ENCODE measurements around the gene A4GALT.
"Not testable (repeated sequence)": the region's sequence is repeated elsewhere in the genome, so short reads cannot be mapped to it uniquely, and the experiment has no call there.

The A4GALT gene

GRCh38 chr22:42720263-42721044, at the start of gene A4GALT:
TSS of gene A4GALT (minus strand) at chr22:42720870. CDS start at chr22:42693951, 26,919 bp downstream.
- no peak within 1 kb of the TSS for H3K27ac Mint-ChIP-seq
- H3K27me3 Mint-ChIP-seq, result peaks cover 71% of the 10 kb centered on the region
- peak; percentile 35 for DNase-seq
- H3K4me1 Mint-ChIP-seq (ENCODE audit: low read depth), result peaks cover 20% of the 10 kb centered on the region
- no peaks in the 10 kb centered on the region for H3K36me3 Mint-ChIP-seq (ENCODE audit: low read depth)
- peak within 1 kb of the TSS; percentile 46 for H3K4me3 Mint-ChIP-seq
- no peaks in the 10 kb centered on the region for H3K9me3 Mint-ChIP-seq

GRCh38 chr22:42770448-42770726, 49.7 kb upstream of the A4GALT start:
- no peak for DNase-seq
- H3K27me3 Mint-ChIP-seq, result peaks cover 14% of the 10 kb centered on the region
- no peak overlapping the region for H3K27ac Mint-ChIP-seq
- H3K36me3 Mint-ChIP-seq (ENCODE audit: low read depth), result no peaks in the 10 kb centered on the region
- H3K4me3 Mint-ChIP-seq, result no peak overlapping the region
- H3K4me1 Mint-ChIP-seq (ENCODE audit: low read depth), result no peaks in the 10 kb centered on the region
- H3K9me3 Mint-ChIP-seq, result no peaks in the 10 kb centered on the region

- Mint-ChIP-seq H3K9me3 (no peaks in the 10 kb centered on the region), H3K27me3 (peaks cover 14% of the 10 kb centered on the region), H3K36me3 (ENCODE audit: low read depth) (no peaks in the 10 kb centered on the region), H3K4me1 (ENCODE audit: low read depth) (no peaks in the 10 kb centered on the region), H3K27ac (no peak overlapping the region), H3K4me3 (no peak overlapping the region)
- no peak for DNase-seq
These were observed 49.1 kb upstream of the A4GALT start for GRCh38 chr22:42769574-42770447.

- no peaks in the 10 kb centered on the region for H3K36me3 Mint-ChIP-seq (ENCODE audit: low read depth)
- no peaks in the 10 kb centered on the region for H3K9me3 Mint-ChIP-seq
- no peak overlapping the region for H3K27ac Mint-ChIP-seq
- no peak for DNase-seq
- no peaks in the 10 kb centered on the region for H3K4me1 Mint-ChIP-seq (ENCODE audit: low read depth)
- no peak overlapping the region for H3K4me3 Mint-ChIP-seq
- H3K27me3 Mint-ChIP-seq, result peaks cover 14% of the 10 kb centered on the region
These were observed 48.5 kb upstream of the A4GALT start for GRCh38 chr22:42769238-42769573.

- no peak for DNase-seq
- Mint-ChIP-seq H3K36me3 (ENCODE audit: low read depth) (no peaks in the 10 kb centered on the region), H3K4me1 (ENCODE audit: low read depth) (no peaks in the 10 kb centered on the region), H3K9me3 (no peaks in the 10 kb centered on the region), H3K27ac (no peak overlapping the region), H3K27me3 (peaks cover 14% of the 10 kb centered on the region), H3K4me3 (no peak overlapping the region)
These were observed 47.8 kb upstream of the A4GALT start for GRCh38 chr22:42768385-42769035.

GRCh38 chr22:42766860-42767259, 46.2 kb upstream of the A4GALT start:
- Mint-ChIP-seq H3K4me3 (no peak overlapping the region), H3K4me1 (ENCODE audit: low read depth) (no peaks in the 10 kb centered on the region), H3K9me3 (no peaks in the 10 kb centered on the region), H3K36me3 (ENCODE audit: low read depth) (no peaks in the 10 kb centered on the region), H3K27me3 (peaks cover 11% of the 10 kb centered on the region), H3K27ac (no peak overlapping the region)
- DNase-seq, result no peak

GRCh38 chr22:42764895-42765363, 44.3 kb upstream of the A4GALT start:
- Mint-ChIP-seq H3K4me1 (ENCODE audit: low read depth) (no peaks in the 10 kb centered on the region), H3K27ac (no peak overlapping the region), H3K9me3 (no peaks in the 10 kb centered on the region), H3K27me3 (peaks cover 11% of the 10 kb centered on the region), H3K4me3 (no peak overlapping the region), H3K36me3 (ENCODE audit: low read depth) (no peaks in the 10 kb centered on the region)
- DNase-seq, result no peak

- no peak for DNase-seq
- Mint-ChIP-seq H3K36me3 (ENCODE audit: low read depth) (no peaks in the 10 kb centered on the region), H3K4me3 (no peak overlapping the region), H3K4me1 (ENCODE audit: low read depth) (no peaks in the 10 kb centered on the region), H3K9me3 (no peaks in the 10 kb centered on the region), H3K27ac (no peak overlapping the region), H3K27me3 (peaks cover 11% of the 10 kb centered on the region)
These were observed 43.4 kb upstream of the A4GALT start for GRCh38 chr22:42763965-42764480.

GRCh38 chr22:42760806-42761565, 40.3 kb upstream of the A4GALT start:
- no peak overlapping the region for H3K4me3 Mint-ChIP-seq
- H3K27ac Mint-ChIP-seq, result no peak overlapping the region
- H3K4me1 Mint-ChIP-seq (ENCODE audit: low read depth), result no peaks in the 10 kb centered on the region
- DNase-seq, result no peak
- no peaks in the 10 kb centered on the region for H3K36me3 Mint-ChIP-seq (ENCODE audit: low read depth)
- peaks cover 4% of the 10 kb centered on the region for H3K27me3 Mint-ChIP-seq
- no peaks in the 10 kb centered on the region for H3K9me3 Mint-ChIP-seq

- Mint-ChIP-seq H3K36me3 (ENCODE audit: low read depth) (no peaks in the 10 kb centered on the region), H3K27ac (no peak overlapping the region), H3K4me1 (ENCODE audit: low read depth) (no peaks in the 10 kb centered on the region), H3K27me3 (no peaks in the 10 kb centered on the region), H3K9me3 (no peaks in the 10 kb centered on the region), H3K4me3 (no peak overlapping the region)
- DNase-seq, result no peak
These were observed 38.4 kb upstream of the A4GALT start for GRCh38 chr22:42758931-42759629.

- not testable (repeated sequence) for H3K27me3 Mint-ChIP-seq; H3K4me3 Mint-ChIP-seq; H3K9me3 Mint-ChIP-seq; H3K36me3 Mint-ChIP-seq (ENCODE audit: low read depth); DNase-seq; H3K27ac Mint-ChIP-seq; H3K4me1 Mint-ChIP-seq (ENCODE audit: low read depth)
These were observed 34.9 kb upstream of the A4GALT start for GRCh38 chr22:42755553-42755952.

- DNase-seq; H3K36me3 Mint-ChIP-seq (ENCODE audit: low read depth); H3K27ac Mint-ChIP-seq; H3K27me3 Mint-ChIP-seq; H3K4me3 Mint-ChIP-seq; H3K4me1 Mint-ChIP-seq (ENCODE audit: low read depth); H3K9me3 Mint-ChIP-seq: not testable (repeated sequence)
These were observed 34.5 kb upstream of the A4GALT start for GRCh38 chr22:42755121-42755520.

GRCh38 chr22:42754658-42755057, 34.0 kb upstream of the A4GALT start:
- Mint-ChIP-seq H3K4me1 (ENCODE audit: low read depth) (peaks cover 2% of the 10 kb centered on the region), H3K27ac (no peak overlapping the region), H3K4me3 (no peak overlapping the region), H3K9me3 (no peaks in the 10 kb centered on the region), H3K27me3 (no peaks in the 10 kb centered on the region), H3K36me3 (ENCODE audit: low read depth) (no peaks in the 10 kb centered on the region)
- DNase-seq, result no peak

- Mint-ChIP-seq H3K9me3 (no peaks in the 10 kb centered on the region), H3K4me1 (ENCODE audit: low read depth) (peaks cover 2% of the 10 kb centered on the region), H3K36me3 (ENCODE audit: low read depth) (no peaks in the 10 kb centered on the region), H3K4me3 (no peak overlapping the region), H3K27ac (no peak overlapping the region), H3K27me3 (no peaks in the 10 kb centered on the region)
- DNase-seq, result no peak
These were observed 32.2 kb upstream of the A4GALT start for GRCh38 chr22:42752912-42753311.

All from activated T-cell treated with anti-CD3 and anti-CD28 coated beads, Interleukin-2, amount 50 U/mL, for 24 hours (primary cell).